Fibroblast of skin of left quadriceps (primary cell): ENCODE results near the gene ZHX3.

Experiments
- DNase-seq, 2 experiments: peaks; one replicate each; pipeline ENCODE4 v3.0.0-alpha.2; 2013; ENCODE audit warnings: low read depth in 2 of 2

ZHX3 gene

DNA sequence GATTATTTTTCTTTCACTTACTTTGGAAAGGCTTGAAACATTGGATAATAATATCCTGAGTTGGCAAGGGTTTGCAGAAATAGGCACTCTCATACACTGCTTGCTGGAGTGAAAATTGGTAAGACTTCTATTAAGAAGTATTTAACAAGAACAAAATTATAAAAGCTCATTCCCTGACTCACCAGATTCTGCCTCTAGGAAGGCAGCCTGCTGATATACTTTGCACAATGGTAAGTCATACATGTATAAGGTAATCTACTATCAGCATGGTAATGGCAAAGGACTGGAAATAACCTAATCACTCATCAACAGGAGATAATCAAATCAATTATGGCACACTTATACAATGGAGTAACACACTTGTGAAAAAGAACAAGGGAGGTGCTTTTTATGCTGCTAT lies 94.4 kb downstream of the ZHX3 start:
- no peak for DNase-seq

DNA sequence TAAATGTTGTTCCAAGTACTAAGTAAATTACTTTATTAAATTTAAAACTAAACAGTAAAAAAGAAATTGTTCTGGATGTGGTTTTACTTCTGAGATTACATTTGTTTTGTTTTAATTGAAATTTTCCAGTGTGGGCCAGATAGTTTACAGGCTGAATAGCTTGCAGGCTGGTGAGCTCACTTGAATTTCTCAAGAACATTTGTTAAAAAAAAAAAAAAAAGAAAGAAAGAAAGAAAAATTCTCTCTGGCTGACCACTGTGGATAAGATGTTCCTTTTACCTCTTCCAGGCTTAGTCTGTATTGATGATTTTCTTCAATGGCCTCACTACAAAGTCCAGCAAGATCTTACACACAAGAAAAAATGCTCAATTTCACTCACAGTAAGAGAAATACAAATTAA lies 94.8 kb downstream of the ZHX3 start:
- no peak for DNase-seq

DNA sequence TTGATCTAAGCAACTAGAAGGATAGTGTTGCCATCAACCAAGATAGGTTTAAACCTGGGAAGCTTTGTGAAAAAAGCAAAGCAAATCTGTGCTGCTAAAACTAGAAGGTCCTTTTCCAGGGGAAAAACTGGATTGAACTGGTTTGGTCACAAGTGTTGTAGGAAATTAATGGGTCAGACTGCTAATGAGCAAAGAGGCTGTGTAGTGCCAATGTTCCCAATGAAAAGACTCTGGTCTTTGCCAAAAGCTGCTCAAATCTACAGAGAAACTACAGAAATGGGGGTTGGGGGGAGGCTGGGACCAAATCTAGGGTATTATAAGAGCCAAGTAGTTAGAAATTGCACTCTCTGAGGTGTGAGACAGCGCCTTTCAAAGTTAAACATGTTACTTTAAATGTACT lies 95.2 kb downstream of the ZHX3 start:
- DNase-seq: no peak

DNA sequence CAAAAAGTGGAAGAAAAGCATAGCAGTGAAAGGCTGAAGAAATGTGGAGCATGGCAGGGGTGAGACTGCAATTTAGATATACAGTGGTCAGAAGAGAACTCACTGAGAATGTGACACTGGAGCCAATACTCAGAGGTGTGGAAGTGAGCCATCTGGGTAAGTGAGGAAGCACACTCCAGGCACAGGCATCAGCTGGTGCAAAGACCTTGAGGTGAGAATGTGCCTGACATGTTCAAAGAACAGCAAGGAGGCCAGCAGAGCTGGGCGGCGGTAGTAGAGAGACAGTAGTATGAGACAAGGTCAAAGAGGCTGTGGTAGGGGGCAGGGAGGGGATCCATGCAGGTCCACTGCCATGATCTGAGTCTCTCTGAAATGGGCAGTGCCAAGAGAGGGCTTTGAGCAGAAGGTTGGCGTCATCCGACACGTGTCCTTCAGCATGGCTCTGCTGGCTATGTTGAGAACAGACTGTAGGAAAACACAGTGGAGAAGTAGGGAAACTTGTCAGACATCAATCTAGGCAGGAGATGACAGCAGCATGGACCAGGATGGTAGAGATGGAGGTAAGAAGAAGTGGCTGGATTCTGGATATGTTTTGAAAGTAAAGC lies 95.8 kb downstream of the ZHX3 start:
- DNase-seq: no peak

- no peak for DNase-seq
Observed at GRCh38 chr20:41219824-41220223, 97.7 kb downstream of the ZHX3 start.

- DNase-seq: no peak
Observed at GRCh38 chr20:41218466-41218865, 99.1 kb downstream of the ZHX3 start.

DNA sequence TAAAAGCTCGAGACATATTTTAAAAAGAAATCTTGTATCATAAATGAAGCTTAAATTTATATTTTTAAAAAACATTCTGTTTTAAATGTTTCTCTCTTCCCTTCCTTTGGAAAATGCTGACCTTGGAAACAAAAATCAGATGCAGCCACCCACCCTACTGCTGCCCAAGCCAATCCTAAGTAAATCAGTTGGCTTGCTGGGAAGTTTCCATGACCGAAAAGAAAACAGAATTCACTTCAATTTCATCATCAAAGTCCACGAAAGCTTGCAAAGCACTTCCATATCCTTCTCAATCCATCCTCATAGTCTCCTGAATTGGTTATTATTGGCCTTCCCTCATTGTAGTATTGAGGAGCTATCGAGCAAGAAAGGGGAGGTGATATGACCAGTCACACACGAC lies 100.1 kb downstream of the ZHX3 start:
- DNase-seq: no peak

DNA sequence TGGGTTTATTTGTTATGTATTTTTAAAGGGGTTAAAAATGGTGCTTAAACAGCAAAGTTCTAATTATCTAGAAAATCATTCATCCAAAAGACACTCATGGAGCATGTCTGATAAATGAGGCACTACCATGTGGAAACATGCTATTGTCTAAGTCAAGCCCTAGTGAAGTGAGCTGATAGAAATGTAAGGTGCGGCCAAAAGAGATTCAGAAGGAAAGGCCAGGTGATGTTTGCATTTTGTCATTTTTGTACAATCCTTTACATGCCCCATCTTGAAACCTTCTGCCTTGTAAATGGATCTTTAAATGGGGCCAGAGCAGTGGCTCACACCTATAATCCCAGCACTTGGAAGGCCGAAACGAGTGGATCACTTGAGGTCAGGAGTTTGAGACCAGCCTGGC lies 102.9 kb downstream of the ZHX3 start:
- DNase-seq: no peak

DNA sequence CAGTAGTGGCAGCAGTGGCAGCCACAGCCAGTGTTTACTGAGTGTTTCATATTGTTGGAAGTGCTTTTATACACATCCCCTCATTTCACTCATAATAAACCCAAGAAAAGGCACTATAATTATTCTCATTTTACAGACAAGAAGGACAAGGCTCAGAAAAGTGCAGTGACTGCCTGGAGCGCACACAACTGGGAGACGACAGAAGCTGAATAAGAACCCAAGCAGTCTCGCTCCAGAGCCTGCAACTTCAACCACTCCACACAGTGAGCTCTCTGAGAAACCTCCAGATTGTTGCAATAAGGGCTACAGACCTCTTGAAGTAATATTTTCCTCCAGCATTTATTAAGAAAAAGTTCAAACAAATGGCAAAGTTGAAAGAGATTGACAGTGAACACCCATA lies 103.3 kb downstream of the ZHX3 start:
- no peak for DNase-seq

GRCh38 chr20:41213150-41213820 lies 104.2 kb downstream of the ZHX3 start:
- DNase-seq: no peak

DNA sequence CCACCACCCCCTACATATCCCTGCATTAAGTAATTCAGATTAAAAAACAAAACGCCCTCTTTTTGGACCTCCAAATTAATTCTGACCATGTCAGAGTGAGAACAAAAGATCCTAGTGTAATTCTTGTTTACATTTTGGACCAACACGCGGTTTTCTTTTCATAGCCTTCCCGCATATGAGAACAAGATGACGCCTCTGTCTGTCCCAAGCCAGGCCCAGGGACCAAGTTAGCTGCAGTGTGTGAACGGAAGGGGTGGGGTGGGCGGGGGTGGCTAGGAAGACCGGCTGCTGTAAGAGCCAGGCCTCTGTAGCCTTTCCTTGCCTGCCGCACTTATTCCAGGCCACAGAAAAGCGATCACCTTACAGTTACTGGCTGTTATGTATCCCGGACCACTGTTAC lies 112.2 kb downstream of the ZHX3 start:
- DNase-seq: no peak

- no peak for DNase-seq
Observed at GRCh38 chr20:41204304-41205265, 112.9 kb downstream of the ZHX3 start.

DNA sequence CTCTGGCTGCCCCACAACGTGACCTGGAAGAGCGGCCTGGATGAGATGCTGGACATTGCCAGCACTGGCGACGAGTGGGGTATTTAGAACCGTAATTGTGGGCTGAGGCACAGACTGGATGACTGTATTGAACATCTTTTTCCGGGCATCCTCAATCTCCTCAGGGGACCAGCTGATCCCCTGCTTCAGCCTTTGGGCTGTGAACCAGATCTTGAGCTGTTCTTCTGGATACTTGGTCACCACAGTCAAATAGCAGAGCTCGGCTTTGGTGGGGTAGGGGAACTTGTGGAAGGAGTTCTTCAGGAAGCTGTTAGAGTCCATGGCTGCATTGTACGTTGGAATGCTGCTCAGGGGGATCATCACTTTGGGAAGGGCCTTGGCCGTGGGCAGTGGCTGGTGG lies 113.9 kb downstream of the ZHX3 start:
- DNase-seq: no peak

DNA sequence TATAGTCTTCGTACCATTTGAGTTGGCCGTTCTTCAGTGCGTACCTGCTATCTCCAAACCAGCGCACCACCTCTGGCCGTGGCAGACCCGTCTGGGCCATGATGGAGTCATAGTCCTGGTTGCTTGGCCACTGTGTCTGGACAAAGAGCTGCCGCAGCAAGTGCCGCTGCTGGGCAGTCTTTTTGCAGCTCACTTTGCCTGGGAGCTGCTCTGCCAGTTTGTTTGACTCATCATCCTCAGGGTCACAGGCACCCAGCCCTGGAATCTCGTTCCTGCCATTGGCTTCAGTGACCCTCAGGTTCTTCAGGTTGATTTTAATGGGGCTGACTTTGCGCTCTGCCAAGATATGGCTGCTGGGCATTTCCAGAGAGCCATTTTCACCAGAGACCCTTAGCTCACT lies 115.1 kb downstream of the ZHX3 start:
- DNase-seq: no peak

- DNase-seq: no peak
Observed at GRCh38 chr20:41201760-41202159, 115.8 kb downstream of the ZHX3 start.

GRCh38 chr20:41200446-41201202 lies 116.9 kb downstream of the ZHX3 start:
- no peak for DNase-seq

- no peak for DNase-seq
Observed at GRCh38 chr20:41198443-41198842, 119.1 kb downstream of the ZHX3 start.

GRCh38 chr20:41196653-41197225 lies 120.8 kb downstream of the ZHX3 start:
- DNase-seq: no peak

DNA sequence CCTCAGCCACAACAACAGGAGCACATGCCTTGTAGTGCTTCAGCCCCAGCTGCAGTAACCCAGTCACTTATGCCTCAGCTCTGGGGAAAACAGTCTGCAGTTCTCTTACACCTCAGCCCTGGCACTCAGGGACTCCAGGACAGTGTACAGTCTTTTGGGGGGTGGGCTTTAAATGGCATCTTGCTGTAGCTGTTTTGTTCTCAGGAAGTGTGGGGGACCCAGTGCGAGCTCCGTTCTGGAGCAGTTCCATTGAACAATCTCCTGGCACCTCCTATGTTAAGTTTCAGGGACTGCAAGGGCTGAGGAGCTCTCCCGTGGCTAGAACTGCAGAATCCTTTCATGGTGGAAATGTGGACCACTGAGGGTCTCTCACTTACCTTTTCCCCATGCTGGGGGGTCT lies 125.0 kb downstream of the ZHX3 start:
- no peak for DNase-seq

- no peak for DNase-seq
Observed at GRCh38 chr20:41191562-41192500, 125.7 kb downstream of the ZHX3 start.

- DNase-seq: no peak
Observed at GRCh38 chr20:41187668-41188067, 129.9 kb downstream of the ZHX3 start.
